HG03280 (cell line): ENCODE results near the gene COX8C.
A peak's percentile ranks its signal among the peaks of the same experiment; 100 is the strongest.
"Not testable (repeated sequence)": the region's sequence is repeated elsewhere in the genome, so short reads cannot be mapped to it uniquely, and the experiment has no call there.

Experiments used
- ATAC-seq: cut with Tn5 transposase; IDR thresholded peaks from one replicate; pipeline ENCODE4 v1.9.1; 2021; ENCODE audit warnings: mild to moderate bottlenecking, moderate library complexity; ENCODE audit not compliant: unreplicated experiment

The COX8C gene

DNA sequence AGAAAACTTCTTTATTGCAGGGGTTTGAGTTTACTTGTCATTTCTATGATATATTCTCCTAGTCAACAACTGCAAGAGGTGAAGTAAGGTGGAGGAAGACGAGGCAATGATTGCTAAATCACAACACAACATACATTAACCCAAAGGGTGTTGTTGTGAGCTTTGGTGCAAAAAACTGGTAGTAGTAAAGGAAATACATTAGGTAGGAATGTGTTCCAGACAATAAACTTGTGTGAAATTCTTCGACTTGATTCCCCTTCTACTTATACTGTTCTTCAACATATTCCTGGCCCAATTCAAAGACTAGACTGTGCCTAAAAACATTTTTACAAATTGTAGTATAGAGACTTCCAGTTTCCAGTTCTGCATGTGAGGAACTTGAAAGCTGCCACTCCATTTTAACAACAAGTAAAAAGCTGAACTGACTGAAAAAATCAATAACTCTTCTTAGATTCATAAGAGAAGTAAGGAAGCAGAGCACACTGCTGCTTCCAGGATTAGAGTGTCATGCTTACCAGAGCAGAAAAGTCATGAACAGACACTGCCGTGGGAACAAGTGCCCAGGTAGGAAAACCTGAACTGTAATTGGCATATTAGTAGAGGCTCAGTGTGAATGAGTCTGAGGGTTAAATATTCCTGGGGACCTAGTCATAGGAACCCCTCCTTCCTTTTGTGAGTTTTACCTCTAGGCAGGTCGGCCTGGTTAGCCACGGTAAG is 22.2 kb downstream of the COX8C start:
- peak; percentile 8 for ATAC-seq

GRCh38 chr14:93369713-93370266 is 22.8 kb downstream of the COX8C start:
- ATAC-seq: peak; percentile 82

GRCh38 chr14:93375673-93376156 is 28.7 kb downstream of the COX8C start:
- peak; percentile 93 for ATAC-seq

GRCh38 chr14:93379831-93380230 is 32.8 kb downstream of the COX8C start:
- no peak for ATAC-seq

DNA sequence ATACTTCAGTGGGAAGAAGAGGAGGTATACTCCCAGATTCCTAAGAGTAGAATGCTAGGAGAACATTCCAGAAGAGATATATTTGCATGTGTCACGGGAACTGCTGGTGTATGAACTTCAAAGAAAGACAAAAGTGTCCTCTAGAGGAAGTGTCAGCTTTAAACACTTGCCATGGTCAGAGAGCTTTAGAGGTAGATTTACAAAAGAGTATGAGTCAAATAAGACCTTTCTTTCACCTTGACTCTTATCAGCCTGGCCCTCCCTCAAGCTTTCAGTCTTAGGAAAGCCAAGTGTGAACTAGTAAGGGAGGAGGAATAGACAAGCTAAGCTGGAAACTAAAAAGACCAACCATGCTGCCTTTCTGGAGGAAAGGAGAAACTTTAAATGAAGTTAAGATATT is 34.7 kb downstream of the COX8C start:
- no peak for ATAC-seq

GRCh38 chr14:93384256-93384655 is 37.3 kb downstream of the COX8C start:
- ATAC-seq: not testable (repeated sequence)

DNA sequence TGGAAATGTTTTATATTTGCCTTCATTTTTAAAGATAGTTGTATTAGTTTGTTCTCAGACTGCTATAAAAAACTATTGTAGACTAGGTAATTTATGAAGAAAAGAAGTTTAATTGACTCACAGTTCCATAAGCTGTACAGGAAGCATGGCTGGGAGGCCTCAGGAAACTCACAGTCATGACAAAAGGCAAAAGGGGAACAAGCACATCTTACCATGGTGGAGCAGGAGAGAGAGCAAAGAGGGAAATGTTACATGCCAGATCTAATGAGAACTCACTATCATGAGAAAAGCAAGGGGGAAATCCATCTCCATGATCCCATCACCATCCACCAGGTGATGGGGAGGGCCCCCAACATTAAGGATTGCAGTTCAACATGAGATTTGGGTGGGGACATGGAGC is 48.2 kb downstream of the COX8C start:
- ATAC-seq: no peak

DNA sequence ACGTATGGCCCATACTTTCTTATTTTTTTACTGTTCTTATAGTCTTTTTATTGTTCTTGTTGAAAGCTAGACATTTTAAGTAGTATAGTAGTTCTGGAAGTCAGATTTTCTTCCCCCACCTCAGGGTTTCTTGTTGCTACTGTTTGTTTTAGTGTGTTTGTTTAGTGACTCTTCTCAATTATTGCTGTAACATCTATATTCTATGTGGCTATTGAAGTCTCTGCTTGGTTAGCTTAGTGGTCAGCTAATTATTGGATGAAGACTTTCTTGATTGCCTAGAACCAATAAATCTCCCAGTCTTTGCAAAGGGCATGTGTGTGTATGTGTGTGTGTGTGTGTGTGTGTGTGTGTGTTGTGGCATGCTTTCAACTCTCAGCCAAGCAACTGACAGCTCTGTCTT is 49.5 kb downstream of the COX8C start:
- no peak for ATAC-seq
